ENCODE measurements around the gene TDRD7. TPM values are rescaled to one million over a fixed set of nuclear protein-coding genes. Genes with fewer than 3 reads are reported as not detected.

Gene TDRD7
- total RNA-seq, 1 donor from 2014 or later: 8.6 TPM

- H3K27ac Mint-ChIP-seq: no peak overlapping the region
- TF ChIP-seq CTCF (IDR thresholded peaks at IDR 0.05; ENCODE audit: unreplicated experiment): no peak
- peaks cover 5% of the 10 kb centered on the region for H3K36me3 Mint-ChIP-seq
- H3K4me3 Mint-ChIP-seq: no peak overlapping the region
- DNase-seq (ENCODE audit: low spot score in 2 of 2, unreplicated experiment in 2 of 2): no peak
- no peaks in the 10 kb centered on the region for H3K9me3 Mint-ChIP-seq
- no peaks in the 10 kb centered on the region for H3K4me1 Mint-ChIP-seq
- no peaks in the 10 kb centered on the region for H3K27me3 Mint-ChIP-seq (ENCODE audit: low read depth)
These were observed 61.8 kb downstream of the TDRD7 start for GRCh38 chr9:97473717-97474116.

- no peak for TF ChIP-seq CTCF (IDR thresholded peaks at IDR 0.05; ENCODE audit: unreplicated experiment)
- H3K9me3 Mint-ChIP-seq: no peaks in the 10 kb centered on the region
- H3K4me3 Mint-ChIP-seq: no peak overlapping the region
- no peaks in the 10 kb centered on the region for H3K4me1 Mint-ChIP-seq
- peaks cover 5% of the 10 kb centered on the region for H3K36me3 Mint-ChIP-seq
- H3K27ac Mint-ChIP-seq: no peak overlapping the region
- H3K27me3 Mint-ChIP-seq (ENCODE audit: low read depth): no peaks in the 10 kb centered on the region
- no peak for DNase-seq (ENCODE audit: low spot score in 2 of 2, unreplicated experiment in 2 of 2)
These were observed 62.6 kb downstream of the TDRD7 start for GRCh38 chr9:97474372-97474925.

- no peak overlapping the region for H3K27ac Mint-ChIP-seq
- peaks cover 5% of the 10 kb centered on the region for H3K36me3 Mint-ChIP-seq
- H3K4me3 Mint-ChIP-seq: no peak overlapping the region
- H3K27me3 Mint-ChIP-seq (ENCODE audit: low read depth): no peaks in the 10 kb centered on the region
- H3K4me1 Mint-ChIP-seq: no peaks in the 10 kb centered on the region
- no peak for DNase-seq (ENCODE audit: low spot score in 2 of 2, unreplicated experiment in 2 of 2)
- H3K9me3 Mint-ChIP-seq: no peaks in the 10 kb centered on the region
- no peak for TF ChIP-seq CTCF (IDR thresholded peaks at IDR 0.05; ENCODE audit: unreplicated experiment)
These were observed 63.2 kb downstream of the TDRD7 start for GRCh38 chr9:97475059-97475458.

GRCh38 chr9:97478301-97478981, 66.5 kb downstream of the TDRD7 start:
- Mint-ChIP-seq H3K9me3 (no peaks in the 10 kb centered on the region), H3K4me3 (no peak overlapping the region), H3K27ac (no peak overlapping the region), H3K27me3 (ENCODE audit: low read depth) (no peaks in the 10 kb centered on the region), H3K36me3 (peaks cover 14% of the 10 kb centered on the region), H3K4me1 (no peaks in the 10 kb centered on the region)
- DNase-seq (ENCODE audit: low spot score in 2 of 2, unreplicated experiment in 2 of 2): no peak
- no peak for TF ChIP-seq CTCF (IDR thresholded peaks at IDR 0.05; ENCODE audit: unreplicated experiment)

GRCh38 chr9:97479496-97480159, 67.7 kb downstream of the TDRD7 start:
- no peak for TF ChIP-seq CTCF (IDR thresholded peaks at IDR 0.05; ENCODE audit: unreplicated experiment)
- DNase-seq (ENCODE audit: low spot score in 2 of 2, unreplicated experiment in 2 of 2): no peak

More at GRCh38 chr9:97479496-97480159, 67.7 kb downstream of the TDRD7 start:
- Mint-ChIP-seq H3K27me3 (ENCODE audit: low read depth) (no peaks in the 10 kb centered on the region), H3K4me1 (no peaks in the 10 kb centered on the region), H3K36me3 (peaks cover 14% of the 10 kb centered on the region), H3K27ac (no peak overlapping the region), H3K9me3 (no peaks in the 10 kb centered on the region), H3K4me3 (no peak overlapping the region)

Data from mesothelial cell of epicardium (in vitro differentiated cells).